ENCODE measurements around the gene HTR1D.

HTR1D gene

GRCh38 chr1:23178414-23178813 lies 38.9 kb downstream of the HTR1D start:
- Histone ChIP-seq H3K27me3 (ENCODE audit: control insufficient read depth, insufficient read depth, low read length) (peaks cover 4% of the 10 kb centered on the region), H3K4me1 (ENCODE audit: control insufficient read depth, insufficient read depth, low read length) (peaks cover 9% of the 10 kb centered on the region), H3K9me3 (ENCODE audit: control insufficient read depth, low read length) (no peaks in the 10 kb centered on the region), H3K9ac (ENCODE audit: low read length) (peak overlapping the region; percentile 68), H3K36me3 (ENCODE audit: control insufficient read depth, insufficient read depth, low read length) (no peaks in the 10 kb centered on the region), H3K4me3 (ENCODE audit: low read length) (no peak overlapping the region)

- Histone ChIP-seq H3K9ac (ENCODE audit: low read length) (peak overlapping the region; percentile 68), H3K4me3 (ENCODE audit: low read length) (peak overlapping the region; percentile 53), H3K36me3 (ENCODE audit: control insufficient read depth, insufficient read depth, low read length) (no peaks in the 10 kb centered on the region), H3K27me3 (ENCODE audit: control insufficient read depth, insufficient read depth, low read length) (peaks cover 4% of the 10 kb centered on the region), H3K4me1 (ENCODE audit: control insufficient read depth, insufficient read depth, low read length) (peaks cover 9% of the 10 kb centered on the region), H3K9me3 (ENCODE audit: control insufficient read depth, low read length) (no peaks in the 10 kb centered on the region)
Observed at GRCh38 chr1:23177438-23178380, 39.6 kb downstream of the HTR1D start.

GRCh38 chr1:23177031-23177430 lies 40.3 kb downstream of the HTR1D start:
- H3K4me1 ChIP-seq (ENCODE audit: control insufficient read depth, insufficient read depth, low read length), result peaks cover 9% of the 10 kb centered on the region
- no peaks in the 10 kb centered on the region for H3K9me3 ChIP-seq (ENCODE audit: control insufficient read depth, low read length)
- peak overlapping the region; percentile 68 for H3K9ac ChIP-seq (ENCODE audit: low read length)
- peak overlapping the region; percentile 14 for H3K4me3 ChIP-seq (ENCODE audit: low read length)
- no peaks in the 10 kb centered on the region for H3K36me3 ChIP-seq (ENCODE audit: control insufficient read depth, insufficient read depth, low read length)
- H3K27me3 ChIP-seq (ENCODE audit: control insufficient read depth, insufficient read depth, low read length), result peaks cover 4% of the 10 kb centered on the region

GRCh38 chr1:23174426-23175110 lies 42.7 kb downstream of the HTR1D start:
- Histone ChIP-seq H3K4me3 (ENCODE audit: low read length) (no peak overlapping the region), H3K4me1 (ENCODE audit: control insufficient read depth, insufficient read depth, low read length) (peaks cover 9% of the 10 kb centered on the region), H3K9ac (ENCODE audit: low read length) (no peak overlapping the region), H3K27me3 (ENCODE audit: control insufficient read depth, insufficient read depth, low read length) (peaks cover 4% of the 10 kb centered on the region), H3K9me3 (ENCODE audit: control insufficient read depth, low read length) (no peaks in the 10 kb centered on the region), H3K36me3 (ENCODE audit: control insufficient read depth, insufficient read depth, low read length) (no peaks in the 10 kb centered on the region)

GRCh38 chr1:23171181-23171755 lies 46.0 kb downstream of the HTR1D start:
- Histone ChIP-seq H3K9me3 (ENCODE audit: control insufficient read depth, low read length) (no peaks in the 10 kb centered on the region), H3K4me1 (ENCODE audit: control insufficient read depth, insufficient read depth, low read length) (peaks cover 10% of the 10 kb centered on the region), H3K27me3 (ENCODE audit: control insufficient read depth, insufficient read depth, low read length) (no peaks in the 10 kb centered on the region), H3K9ac (ENCODE audit: low read length) (no peak overlapping the region), H3K36me3 (ENCODE audit: control insufficient read depth, insufficient read depth, low read length) (no peaks in the 10 kb centered on the region), H3K4me3 (ENCODE audit: low read length) (no peak overlapping the region)

- Histone ChIP-seq H3K36me3 (ENCODE audit: control insufficient read depth, insufficient read depth, low read length) (no peaks in the 10 kb centered on the region), H3K4me3 (ENCODE audit: low read length) (no peak overlapping the region), H3K9me3 (ENCODE audit: control insufficient read depth, low read length) (no peaks in the 10 kb centered on the region), H3K27me3 (ENCODE audit: control insufficient read depth, insufficient read depth, low read length) (no peaks in the 10 kb centered on the region), H3K9ac (ENCODE audit: low read length) (no peak overlapping the region), H3K4me1 (ENCODE audit: control insufficient read depth, insufficient read depth, low read length) (peaks cover 10% of the 10 kb centered on the region)
Observed at GRCh38 chr1:23169727-23170335, 47.5 kb downstream of the HTR1D start.

- Histone ChIP-seq H3K27me3 (ENCODE audit: control insufficient read depth, insufficient read depth, low read length) (no peaks in the 10 kb centered on the region), H3K9me3 (ENCODE audit: control insufficient read depth, low read length) (no peaks in the 10 kb centered on the region), H3K4me1 (ENCODE audit: control insufficient read depth, insufficient read depth, low read length) (peaks cover 6% of the 10 kb centered on the region), H3K36me3 (ENCODE audit: control insufficient read depth, insufficient read depth, low read length) (no peaks in the 10 kb centered on the region), H3K4me3 (ENCODE audit: low read length) (no peak overlapping the region), H3K9ac (ENCODE audit: low read length) (peak overlapping the region; percentile 77)
Observed at GRCh38 chr1:23169195-23169575, 48.1 kb downstream of the HTR1D start.

GRCh38 chr1:23168445-23169194 lies 48.7 kb downstream of the HTR1D start, which contains the start of gene LUZP1:
LUZP1 (minus strand) TSS chr1:23168856.
- Histone ChIP-seq H3K36me3 (ENCODE audit: control insufficient read depth, insufficient read depth, low read length) (no peaks in the 10 kb centered on the region), H3K9me3 (ENCODE audit: control insufficient read depth, low read length) (no peaks in the 10 kb centered on the region), H3K4me1 (ENCODE audit: control insufficient read depth, insufficient read depth, low read length) (peaks cover 6% of the 10 kb centered on the region), H3K9ac (ENCODE audit: low read length) (peak within 1 kb of the TSS; percentile 80), H3K4me3 (ENCODE audit: low read length) (peak within 1 kb of the TSS; percentile 84), H3K27me3 (ENCODE audit: control insufficient read depth, insufficient read depth, low read length) (no peaks in the 10 kb centered on the region)

GRCh38 chr1:23168079-23168444 lies 49.2 kb downstream of the HTR1D start:
- Histone ChIP-seq H3K9me3 (ENCODE audit: control insufficient read depth, low read length) (no peaks in the 10 kb centered on the region), H3K4me1 (ENCODE audit: control insufficient read depth, insufficient read depth, low read length) (peaks cover 6% of the 10 kb centered on the region), H3K9ac (ENCODE audit: low read length) (peak overlapping the region; percentile 80), H3K36me3 (ENCODE audit: control insufficient read depth, insufficient read depth, low read length) (no peaks in the 10 kb centered on the region), H3K27me3 (ENCODE audit: control insufficient read depth, insufficient read depth, low read length) (no peaks in the 10 kb centered on the region), H3K4me3 (ENCODE audit: low read length) (peak overlapping the region; percentile 84)

GRCh38 chr1:23167353-23168078 lies 49.8 kb downstream of the HTR1D start:
- Histone ChIP-seq H3K4me1 (ENCODE audit: control insufficient read depth, insufficient read depth, low read length) (peaks cover 6% of the 10 kb centered on the region), H3K9me3 (ENCODE audit: control insufficient read depth, low read length) (no peaks in the 10 kb centered on the region), H3K27me3 (ENCODE audit: control insufficient read depth, insufficient read depth, low read length) (no peaks in the 10 kb centered on the region), H3K9ac (ENCODE audit: low read length) (peak overlapping the region; percentile 80), H3K4me3 (ENCODE audit: low read length) (peak overlapping the region; percentile 44), H3K36me3 (ENCODE audit: control insufficient read depth, insufficient read depth, low read length) (no peaks in the 10 kb centered on the region)

GRCh38 chr1:23166854-23167253 lies 50.4 kb downstream of the HTR1D start:
- Histone ChIP-seq H3K9ac (ENCODE audit: low read length) (peak overlapping the region; percentile 80), H3K9me3 (ENCODE audit: control insufficient read depth, low read length) (no peaks in the 10 kb centered on the region), H3K4me1 (ENCODE audit: control insufficient read depth, insufficient read depth, low read length) (peaks cover 6% of the 10 kb centered on the region), H3K36me3 (ENCODE audit: control insufficient read depth, insufficient read depth, low read length) (no peaks in the 10 kb centered on the region), H3K27me3 (ENCODE audit: control insufficient read depth, insufficient read depth, low read length) (no peaks in the 10 kb centered on the region), H3K4me3 (ENCODE audit: low read length) (peak overlapping the region; percentile 44)

Data from mucosa of stomach (tissue), 1 donor.